H1 (cell line): ENCODE data around the gene LRRC2.

Experiments used
- POLR2A ChIP-seq, 2 experiments: IDR thresholded peaks; 1 replicate in 1 of 2; 2 replicates in 1 of 2; pipeline ENCODE4 v1.6.1; 2011; ENCODE audit warnings: low read depth in 2 of 2, low read length in 2 of 2, mild to moderate bottlenecking in 2 of 2; ENCODE audit errors: control extremely low read depth in 1 of 2
- TAF1 ChIP-seq: IDR thresholded peaks from 2 replicates; pipeline ENCODE4 v1.6.1; 2011; ENCODE audit warnings: mild to moderate bottlenecking, low read depth, low read length

- TF ChIP-seq POLR2A (IDR thresholded peaks at IDR 0.05; ENCODE audit: control extremely low read depth in 1 of 2, low read depth in 2 of 2, low read length in 2 of 2) (no peak), TAF1 (no peak)
These were observed 16.6 kb downstream of the LRRC2 start for GRCh38 chr3:46549408-46549904.
